ENCODE measurements around the gene MAPK11. TPM values are rescaled to one million over a fixed set of nuclear protein-coding genes. Genes with fewer than 3 reads are reported as not detected.

The MAPK11 gene
- total and polyA plus RNA-seq, 9 of the 15 experiments (the other 6 are each of a cell fraction or from before 2014, with no cell fraction given): 0.06 to 14.6 (median 5.3) TPM

- no peak for TF ChIP-seq CHD7 (IDR thresholded peaks at IDR 0.05; ENCODE audit: low read depth, low read length)
- TF ChIP-seq, protein P1, sequence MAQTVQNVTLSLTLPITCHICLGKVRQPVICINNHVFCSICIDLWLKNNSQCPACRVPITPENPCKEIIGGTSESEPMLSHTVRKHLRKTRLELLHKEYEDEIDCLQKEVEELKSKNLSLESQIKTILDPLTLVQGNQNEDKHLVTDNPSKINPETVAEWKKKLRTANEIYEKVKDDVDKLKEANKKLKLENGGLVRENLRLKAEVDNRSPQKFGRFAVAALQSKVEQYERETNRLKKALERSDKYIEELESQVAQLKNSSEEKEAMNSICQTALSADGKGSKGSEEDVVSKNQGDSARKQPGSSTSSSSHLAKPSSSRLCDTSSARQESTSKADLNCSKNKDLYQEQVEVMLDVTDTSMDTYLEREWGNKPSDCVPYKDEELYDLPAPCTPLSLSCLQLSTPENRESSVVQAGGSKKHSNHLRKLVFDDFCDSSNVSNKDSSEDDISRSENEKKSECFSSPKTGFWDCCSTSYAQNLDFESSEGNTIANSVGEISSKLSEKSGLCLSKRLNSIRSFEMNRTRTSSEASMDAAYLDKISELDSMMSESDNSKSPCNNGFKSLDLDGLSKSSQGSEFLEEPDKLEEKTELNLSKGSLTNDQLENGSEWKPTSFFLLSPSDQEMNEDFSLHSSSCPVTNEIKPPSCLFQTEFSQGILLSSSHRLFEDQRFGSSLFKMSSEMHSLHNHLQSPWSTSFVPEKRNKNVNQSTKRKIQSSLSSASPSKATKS (CRISPR knock-in tag; IDR thresholded peaks at IDR 0.05): no peak
- TF ChIP-seq POLR2B (IDR thresholded peaks at IDR 0.05; ENCODE audit: low read depth, partially characterized antibody): no peak
- TF ChIP-seq ERF (CRISPR knock-in tag; IDR thresholded peaks at IDR 0.05): no peak
- TF ChIP-seq ZNF316 (IDR thresholded peaks at IDR 0.05): peak; percentile 60; the same call in 1 of the 2 replicates
- TF ChIP-seq KAT8 (IDR thresholded peaks at IDR 0.05; ENCODE audit: low read depth): no peak
- TF ChIP-seq ESRRA (IDR thresholded peaks at IDR 0.05; ENCODE audit: borderline replicate concordance, low read depth): no peak
- TF ChIP-seq THRB (CRISPR knock-in tag; conservative IDR thresholded peaks at IDR 0.05): no peak
- TF ChIP-seq MAZ (CRISPR knock-in tag; conservative IDR thresholded peaks at IDR 0.05 in 1 of 2, IDR thresholded peaks at IDR 0.05 in 1 of 2): 0 out of 4 replicates have a peak, but pooled peaks of 1 of the 2 experiments have one; percentile 17
- no peak for TF ChIP-seq ETS2 (tag; IDR thresholded peaks at IDR 0.05; ENCODE audit: borderline replicate concordance, poor library complexity, severe bottlenecking)
- peak; percentile 38; the same call in 1 of the 2 replicates for TF ChIP-seq TFAP4 (CRISPR knock-in tag; IDR thresholded peaks at IDR 0.05; ENCODE audit: borderline replicate concordance)
Measured at GRCh38 chr22:50262460-50262911, 7.7 kb downstream of the MAPK11 start (continued).

Measured in K562 (cell line).